Ishikawa (cell line): ENCODE data around the gene FAM184B.

Experiments used
- CEBPB ChIP-seq: IDR thresholded peaks from 2 replicates; pipeline ENCODE4 v1.6.1; 2012
- CREB1 ChIP-seq: IDR thresholded peaks from 2 replicates; pipeline ENCODE4 v1.6.1; 2012; ENCODE audit warnings: low read depth
- EGR1 ChIP-seq: IDR thresholded peaks from 2 replicates; pipeline ENCODE4 v1.6.1; 2012
- EP300 ChIP-seq: IDR thresholded peaks from 2 replicates; pipeline ENCODE4 v1.6.1; 2012; ENCODE audit warnings: borderline replicate concordance
- FOXM1 ChIP-seq: IDR thresholded peaks from 2 replicates; pipeline ENCODE4 v1.6.1; 2012; ENCODE audit warnings: low read depth, borderline replicate concordance
- MAX ChIP-seq: IDR thresholded peaks from 2 replicates; pipeline ENCODE4 v1.6.1; 2012
- NFIC ChIP-seq: IDR thresholded peaks from 2 replicates; pipeline ENCODE4 v1.6.1; 2012
- RAD21 ChIP-seq: IDR thresholded peaks from 2 replicates; pipeline ENCODE4 v1.6.1; 2012; ENCODE audit warnings: low read depth
- REST ChIP-seq: IDR thresholded peaks from 2 replicates; pipeline ENCODE4 v1.6.1; 2012; ENCODE audit warnings: low read depth, mild to moderate bottlenecking
- TAF1 ChIP-seq: IDR thresholded peaks from 2 replicates; pipeline ENCODE4 v1.6.1; 2012; ENCODE audit warnings: low read depth, mild to moderate bottlenecking
- TCF12 ChIP-seq: IDR thresholded peaks from 2 replicates; pipeline ENCODE4 v1.6.1; 2012; ENCODE audit warnings: low read depth
- TEAD4 ChIP-seq: IDR thresholded peaks from 2 replicates; pipeline ENCODE4 v1.6.1; 2012
- USF1 ChIP-seq: IDR thresholded peaks from 2 replicates; pipeline ENCODE4 v1.6.1; 2012
- YY1 ChIP-seq: IDR thresholded peaks from 2 replicates; pipeline ENCODE4 v1.6.1; 2012; ENCODE audit warnings: low read depth
- ZBTB7A ChIP-seq: IDR thresholded peaks from 2 replicates; pipeline ENCODE4 v1.6.1; 2012; ENCODE audit warnings: low read depth

Gene FAM184B

GRCh38 chr4:17680559-17681280 is 100.7 kb downstream of the FAM184B start:
- TF ChIP-seq CEBPB = no peak
- TF ChIP-seq REST = no peak
- no peak for TF ChIP-seq CREB1
- no peak for TF ChIP-seq NFIC
- TF ChIP-seq USF1 = no peak
- no peak for TF ChIP-seq RAD21
- TF ChIP-seq ZBTB7A = no peak
- no peak for TF ChIP-seq TCF12
- TF ChIP-seq EGR1 = no peak
- no peak for TF ChIP-seq YY1
- no peak for TF ChIP-seq EP300
- no peak for TF ChIP-seq MAX
- no peak for TF ChIP-seq FOXM1
- no peak for TF ChIP-seq TEAD4
- TF ChIP-seq TAF1 = no peak

- TF ChIP-seq TAF1 = no peak
- no peak for TF ChIP-seq CREB1
- no peak for TF ChIP-seq MAX
- no peak for TF ChIP-seq NFIC
- TF ChIP-seq TCF12 = no peak
- TF ChIP-seq EP300 = no peak
- TF ChIP-seq CEBPB = no peak
- TF ChIP-seq EGR1 = no peak
- TF ChIP-seq USF1 = no peak
- TF ChIP-seq REST = no peak
- no peak for TF ChIP-seq YY1
- no peak for TF ChIP-seq ZBTB7A
- TF ChIP-seq FOXM1 = no peak
- TF ChIP-seq TEAD4 = no peak
- TF ChIP-seq RAD21 = no peak
Measured at GRCh38 chr4:17670423-17670822, 111.0 kb downstream of the FAM184B start.

- no peak for TF ChIP-seq TEAD4
- TF ChIP-seq USF1 = no peak
- TF ChIP-seq EGR1 = no peak
- TF ChIP-seq REST = no peak
Measured at GRCh38 chr4:17667653-17668201, 113.7 kb downstream of the FAM184B start.

GRCh38 chr4:17667253-17667652 is 114.2 kb downstream of the FAM184B start:
- TF ChIP-seq NFIC (no peak), ZBTB7A (no peak), MAX (no peak), TEAD4 (no peak), RAD21 (no peak), EP300 (no peak), YY1 (no peak), CEBPB (no peak), USF1 (no peak), TCF12 (no peak), TAF1 (no peak), CREB1 (no peak), FOXM1 (no peak), EGR1 (no peak), REST (no peak)
